Liver (tissue), 3 donors: ENCODE results near the gene TYMP.

Source experiments
- CTCF ChIP-seq: fragments of 150-350 bp; IDR thresholded peaks from 2 replicates; pipeline ENCODE4 v1.5.1; 2017; ENCODE audit warnings: improper control_type of control experiment, low read depth, low read length; ENCODE audit not compliant: missing input control
- RAD21 ChIP-seq, 2 donors: IDR thresholded peaks; 2 replicates each; pipeline ENCODE4 v1.6.1; 2016; ENCODE audit warnings: antibody characterized with exemption in 2 of 2, mild to moderate bottlenecking in 2 of 2
- TAF1 ChIP-seq: conservative IDR thresholded peaks from 2 replicates; pipeline ENCODE4 v1.6.1; 2016; ENCODE audit warnings: antibody characterized with exemption, mild to moderate bottlenecking
- YY1 ChIP-seq: IDR thresholded peaks from 2 replicates; pipeline ENCODE4 v1.6.1; 2016; ENCODE audit warnings: antibody characterized with exemption, mild to moderate bottlenecking
- donor health status: healthy.
- donor health status: healthy.

GRCh38 chr22:50529897-50530579 is at the start of gene TYMP:
- TF ChIP-seq CTCF: no peak
- TF ChIP-seq YY1: no peak
- no peak for TF ChIP-seq TAF1
- TF ChIP-seq RAD21 (IDR thresholded peaks at IDR 0.05): no peak
